Adrenal gland (tissue), 12 donors: ENCODE data around the gene TFF2. TPM values are rescaled to one million over a fixed set of nuclear protein-coding genes. Genes with fewer than 3 reads are reported as not detected.

Experiments used
- DNase-seq, 7 donors: peaks; one replicate each; pipeline ENCODE4 v3.0.0-alpha.2; 2019 to 2020
- H3K27ac ChIP-seq, 5 donors: fragments of 200-600 bp; sonication (generic) in 4 of 5; 1 replicate in 3 of 5; 2 replicates in 2 of 5; pipeline versions ENCODE4 v1.5.1 to v1.8.0; 2016 to 2020; ENCODE audit warnings: mild to moderate bottlenecking in 1 of 5
- H3K27me3 ChIP-seq: fragments of 200-600 bp; 2 replicates; pipeline ENCODE4 v1.8.0; 2021
- H3K36me3 ChIP-seq, 2 donors: fragments of 200-600 bp; replicated peaks in 1 of 2; 1 replicate in 1 of 2; 2 replicates in 1 of 2; pipeline versions ENCODE4 v1.5.1 to v1.8.0; 2018 to 2022
- H3K4me1 ChIP-seq, 2 donors: fragments of 200-600 bp; replicated peaks in 1 of 2; 1 replicate in 1 of 2; 2 replicates in 1 of 2; pipeline versions ENCODE4 v1.5.1 to v1.8.0; 2018 to 2021
- H3K4me3 ChIP-seq, 4 donors: fragments of 200-600 bp; sonication (generic) in 3 of 4; one replicate each; pipeline ENCODE4 v1.5.1; 2016 to 2018
- H3K9me3 ChIP-seq, 3 donors: fragments of 200-600 bp; sonication (generic) in 1 of 3; replicated peaks in 1 of 3; 1 replicate in 2 of 3; 2 replicates in 1 of 3; pipeline versions ENCODE4 v1.5.1 to v1.8.0; 2016 to 2021
- POLR2A ChIP-seq, 2 donors: fragments of 450-650 bp; IDR thresholded peaks; one replicate each; pipeline ENCODE4 v1.6.1; 2017; ENCODE audit warnings: antibody characterized with exemption in 2 of 2, mild to moderate bottlenecking in 2 of 2, moderate library complexity in 1 of 2
- WGBS, 4 donors: extraction: QIAGEN DNeasy Blood & Tissue Kit in 2 of 4; methylation state at CpG; one replicate each; pipeline versions ENCODE4 v1.1.5 to v1.1.7; 2013 to 2017; 5-methylcytosine and 5-hydroxymethylcytosine counted together
- intact Hi-C, 2 donors: fragments of 100-400 bp; cut with DNase I; formaldehyde crosslinking; loops; one replicate each; pipeline versions ENCODE4 v1.14.1 to v1.15.0; 2022 to 2023
- polyA plus RNA-seq, 3 donors: library from polyadenylated mRNA; stranded (reverse); fragments of 200-250 nt in 2 of 3; fragments of 350-450 nt in 1 of 3; fragmentation: Illumina TruSeq in 1 of 3; extraction: RNeasy Lipid Tissue Mini Kit (QIAGEN cat#74804) in 1 of 3; gene quantifications; one replicate each; pipeline ENCODE4 v1.2.3, GENCODE V29; 2013 to 2014
- total RNA-seq, 9 donors: library from RNA; depleted of rRNA in 4 of 9; stranded (reverse); fragments of >200 nt in 4 of 9; fragments of 120-200 nt in 1 of 9; fragmentation: NEBNext Ultra II Directional in 1 of 9; extraction: Animal tissue kit (Norgen Biotek cat#: 25700) in 1 of 9; gene quantifications; one replicate each; pipeline versions ENCODE4 v1.1.0 to v1.2.4, GENCODE V29; 2013 to 2023
- TF ChIP-seq, protein P1 (sequence below), 6 experiments: fragments of 450-650 bp in 4 of 6; fragments of 200-600 bp in 2 of 6; sonication (generic) in 1 of 6; IDR thresholded peaks; 1 replicate in 5 of 6; 2 replicates in 1 of 6; pipeline versions ENCODE4 v1.5.1 to v1.8.0; 2016 to 2021; ENCODE audit warnings: antibody characterized with exemption in 6 of 6, mild to moderate bottlenecking in 2 of 6, moderate library complexity in 1 of 6
- donor health status: healthy with polysubstance abuse.
- donor health status: Bipolar disorder and iron deficiency.
- donor health status: DM: yes; HTN: yes; CAD: no.
- donor health status: DM: no; HTN: no; CAD: no.
- donor health status: DM: no; HTN: no; CAD: no.
- donor health status: DM: yes; HTN: yes; CAD: no.

Gene TFF2
- total and polyA plus RNA-seq, 12 donors = 0.17 to 0.39 TPM; not detected in 10

DNA sequence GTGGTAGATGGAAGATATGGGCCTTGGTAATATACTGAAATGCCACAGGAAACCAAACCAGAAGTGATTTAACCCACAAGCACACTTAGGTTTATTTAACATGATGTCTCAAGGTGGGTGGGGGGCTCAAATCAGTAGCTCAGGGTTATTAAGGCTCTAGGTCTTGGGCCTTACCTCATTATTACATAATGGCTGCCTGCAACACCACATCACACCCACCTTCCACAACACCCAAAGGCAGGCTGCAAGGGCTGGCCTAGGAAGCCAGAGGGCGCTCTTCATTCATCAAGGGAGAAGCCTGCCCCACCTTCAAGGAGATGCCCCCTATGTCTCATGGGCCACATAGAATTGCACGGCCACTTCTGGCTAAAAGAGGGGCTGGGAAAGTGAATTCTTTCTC is 9.5 kb upstream of the TFF2 start:
- no peak overlapping the region for H3K4me3 ChIP-seq
- WGBS, 4 donors = 67 to 81% (median 75%) methylated on average over 2 of the region's 2 CpGs
- intact Hi-C loops = no loop called here
- peaks cover 6% of the 10 kb centered on the region for H3K27me3 ChIP-seq
- no peaks in the 10 kb centered on the region for H3K36me3 ChIP-seq
- H3K4me1 ChIP-seq = no peaks in the 10 kb centered on the region
- no peaks in the 10 kb centered on the region for H3K9me3 ChIP-seq
- TF ChIP-seq, protein P1, sequence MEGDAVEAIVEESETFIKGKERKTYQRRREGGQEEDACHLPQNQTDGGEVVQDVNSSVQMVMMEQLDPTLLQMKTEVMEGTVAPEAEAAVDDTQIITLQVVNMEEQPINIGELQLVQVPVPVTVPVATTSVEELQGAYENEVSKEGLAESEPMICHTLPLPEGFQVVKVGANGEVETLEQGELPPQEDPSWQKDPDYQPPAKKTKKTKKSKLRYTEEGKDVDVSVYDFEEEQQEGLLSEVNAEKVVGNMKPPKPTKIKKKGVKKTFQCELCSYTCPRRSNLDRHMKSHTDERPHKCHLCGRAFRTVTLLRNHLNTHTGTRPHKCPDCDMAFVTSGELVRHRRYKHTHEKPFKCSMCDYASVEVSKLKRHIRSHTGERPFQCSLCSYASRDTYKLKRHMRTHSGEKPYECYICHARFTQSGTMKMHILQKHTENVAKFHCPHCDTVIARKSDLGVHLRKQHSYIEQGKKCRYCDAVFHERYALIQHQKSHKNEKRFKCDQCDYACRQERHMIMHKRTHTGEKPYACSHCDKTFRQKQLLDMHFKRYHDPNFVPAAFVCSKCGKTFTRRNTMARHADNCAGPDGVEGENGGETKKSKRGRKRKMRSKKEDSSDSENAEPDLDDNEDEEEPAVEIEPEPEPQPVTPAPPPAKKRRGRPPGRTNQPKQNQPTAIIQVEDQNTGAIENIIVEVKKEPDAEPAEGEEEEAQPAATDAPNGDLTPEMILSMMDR (IDR thresholded peaks at IDR 0.05) = no peak
- no peak for TF ChIP-seq POLR2A (IDR thresholded peaks at IDR 0.05)
- no peak overlapping the region for H3K27ac ChIP-seq
- no peak for DNase-seq

DNA sequence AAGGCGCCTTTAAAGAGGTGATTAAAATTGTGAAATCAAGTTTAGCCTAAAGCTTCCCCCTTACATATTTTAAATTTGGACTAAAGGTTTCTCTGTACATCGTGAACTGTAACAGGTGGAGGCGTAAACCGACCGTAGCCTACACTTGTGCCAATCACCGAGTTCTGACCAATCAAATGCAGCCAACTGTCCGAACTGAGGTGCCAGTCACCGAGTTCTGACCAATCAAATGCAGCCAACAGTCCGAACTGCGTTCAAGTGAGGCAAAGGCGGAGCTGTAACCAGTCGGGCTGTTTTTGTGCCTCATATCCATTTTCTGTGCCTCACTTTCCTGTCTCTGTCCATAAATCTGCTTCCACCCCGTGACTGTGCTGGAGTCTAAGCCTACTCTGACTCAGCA is 8.1 kb upstream of the TFF2 start:
- H3K27ac ChIP-seq = no peak overlapping the region
- no peaks in the 10 kb centered on the region for H3K27me3 ChIP-seq
- no peaks in the 10 kb centered on the region for H3K9me3 ChIP-seq
- H3K4me1 ChIP-seq = no peaks in the 10 kb centered on the region
- WGBS, 4 donors = 80 to 90% (median 85%) methylated on average over 13 of the region's 13 CpGs
- H3K36me3 ChIP-seq = no peaks in the 10 kb centered on the region
- intact Hi-C loops = no loop called here
- H3K4me3 ChIP-seq = no peak overlapping the region
- no peak for DNase-seq
- TF ChIP-seq POLR2A (IDR thresholded peaks at IDR 0.05) = no peak
- TF ChIP-seq, protein P1 (IDR thresholded peaks at IDR 0.05) = no peak

DNA sequence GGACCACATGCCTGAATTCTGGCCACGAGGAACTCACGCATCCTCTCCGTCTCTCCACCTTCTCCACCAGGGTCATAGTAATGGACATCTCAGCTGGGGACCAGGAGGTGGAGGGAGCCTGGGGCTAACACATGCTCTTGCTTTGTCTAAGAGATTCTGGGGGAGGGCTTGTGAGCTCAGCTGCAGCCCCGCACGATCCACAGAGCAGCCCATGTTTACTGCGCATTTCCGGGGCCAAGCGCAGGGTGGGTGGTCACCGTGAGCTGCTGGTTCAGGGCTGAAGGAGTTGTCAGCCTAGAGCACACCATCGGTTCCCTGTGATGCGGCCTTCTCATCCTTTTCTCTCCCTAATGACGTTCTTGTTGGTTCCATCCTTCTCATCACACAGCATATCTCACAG is 7.5 kb upstream of the TFF2 start:
- WGBS, 4 donors = 89 to 94% (median 92%) methylated on average over 12 of the region's 12 CpGs
- intact Hi-C loops = no loop called here
- H3K9me3 ChIP-seq = no peaks in the 10 kb centered on the region
- no peak overlapping the region for H3K27ac ChIP-seq
- TF ChIP-seq, protein P1 (IDR thresholded peaks at IDR 0.05) = no peak
- TF ChIP-seq POLR2A (IDR thresholded peaks at IDR 0.05) = no peak
- H3K36me3 ChIP-seq = no peaks in the 10 kb centered on the region
- DNase-seq = no peak
- H3K27me3 ChIP-seq = no peaks in the 10 kb centered on the region
- no peak overlapping the region for H3K4me3 ChIP-seq
- H3K4me1 ChIP-seq = no peaks in the 10 kb centered on the region

DNA sequence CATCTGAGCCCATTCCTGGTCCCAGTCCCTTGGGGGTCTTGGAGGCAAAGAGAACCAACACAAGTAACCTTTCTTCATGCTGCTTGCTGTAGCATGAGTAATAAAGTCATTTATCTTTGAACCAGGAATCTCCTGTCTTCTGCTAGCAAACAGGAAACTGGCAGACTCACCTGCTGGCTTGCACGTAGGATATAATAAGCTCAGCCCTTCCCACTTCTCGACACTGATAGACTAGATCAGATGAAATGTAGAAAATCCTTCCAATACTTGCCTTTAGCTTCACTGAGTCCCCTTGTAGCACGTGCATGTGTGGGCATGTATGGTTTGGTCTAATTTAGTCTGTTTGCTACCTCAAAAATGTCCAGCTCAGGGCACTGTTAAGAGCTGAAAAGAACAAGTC is 6.5 kb upstream of the TFF2 start:
- intact Hi-C loops = no loop called here
- Histone ChIP-seq H3K36me3 (no peaks in the 10 kb centered on the region), H3K4me3 (no peak overlapping the region), H3K4me1 (no peaks in the 10 kb centered on the region), H3K27ac (no peak overlapping the region), H3K27me3 (no peaks in the 10 kb centered on the region), H3K9me3 (no peaks in the 10 kb centered on the region)
- DNase-seq = no peak
- no peak for TF ChIP-seq POLR2A (IDR thresholded peaks at IDR 0.05)
- TF ChIP-seq, protein P1 (IDR thresholded peaks at IDR 0.05) = no peak
- WGBS, 4 donors = 62 to 82% (median 73%) methylated on average over 3 of the region's 3 CpGs
